HCT116 (cell line): Measurements from ENCODE around the gene PPP1R2B. TPM values are rescaled to one million over a fixed set of nuclear protein-coding genes. Genes with fewer than 3 reads are reported as not detected.

Experiments
- ATAC-seq: fragments of 200-7000 bp; cut with Tn5 transposase; 2 replicates; pipeline ENCODE4 v1.9.1; 2020; ENCODE audit warnings: mild to moderate bottlenecking, moderate library complexity
- BruUV-seq: library from RNA; stranded (reverse); fragments of 400-500 nt; replicated peaks from 2 replicates; lab custom pipeline; 2021; lab: Mats Ljungman, UMichigan
- CTCF ChIA-PET: fragments of 300-600 bp; sonication (Branson Sonifier 250); formaldehyde crosslinking; loops from one replicate; lab custom pipeline; 2021; ENCODE audit warnings: antibody characterized with exemption; lab: Charles Lee
- POLR2A ChIA-PET: fragments of 300-600, 350-600 bp; sonication (Branson Sonifier 250); formaldehyde crosslinking; loops from one replicate; lab custom pipeline; 2021; ENCODE audit warnings: antibody characterized with exemption; lab: Charles Lee
- RAD21 ChIA-PET, 2 experiments: fragments of 300-600 bp; sonication (Branson Sonifier 250); formaldehyde crosslinking; loops; one replicate each; lab custom pipeline; 2023; ENCODE audit warnings: low total read pairs in 2 of 2; ENCODE audit not compliant: uncharacterized antibody in 2 of 2, unreplicated experiment in 2 of 2, low non-redundant PET in 1 of 2; lab: Charles Lee
- DNase-seq: peaks from one replicate; pipeline ENCODE4 v3.0.0-alpha.2; 2010; ENCODE audit warnings: low read depth, low spot score
- H2AFZ ChIP-seq: fragments of 200-600 bp; shearing (Covaris generic), sonication (generic); 2 replicates; pipeline ENCODE4 v1.6.1; 2017; ENCODE audit warnings: low read depth, mixed run types, mixed read lengths, antibody characterized with exemption, low read length; ENCODE audit not compliant: poor library complexity, severe bottlenecking
- H3K27ac ChIP-seq: 2 replicates; pipeline ENCODE4 v1.5.1; 2012; ENCODE audit warnings: low read depth, low read length
- H3K27me3 ChIP-seq: fragments of 200-600 bp; sonication (generic); 2 replicates; pipeline ENCODE4 v1.6.1; 2016; ENCODE audit warnings: mixed run types, low read length, mixed read lengths; ENCODE audit not compliant: insufficient read depth
- H3K36me3 ChIP-seq, 2 experiments: fragments of 200-500 bp in 1 of 2; fragments of 200-600 bp in 1 of 2; sonication (Bioruptor generic) in 1 of 2; sonication (generic) in 1 of 2; 2 replicates each; pipeline versions ENCODE4 v1.5.1 to v1.6.1; 2014 to 2016; ENCODE audit warnings: low read length in 2 of 2, inconsistent platforms in 1 of 2, mixed read lengths in 1 of 2, mixed run types in 1 of 2; ENCODE audit not compliant: insufficient read depth in 2 of 2, control insufficient read depth in 1 of 2
- H3K4me1 ChIP-seq, 2 experiments: fragments of 200-600 bp in 1 of 2; sonication (generic) in 1 of 2; 2 replicates each; pipeline versions ENCODE4 v1.5.1 to v1.6.1; 2012 to 2017; ENCODE audit warnings: low read length in 2 of 2, inconsistent platforms in 1 of 2, mild to moderate bottlenecking in 1 of 2, mixed read lengths in 1 of 2, mixed run types in 1 of 2, moderate library complexity in 1 of 2; ENCODE audit not compliant: insufficient read depth in 2 of 2, control insufficient read depth in 1 of 2
- H3K4me2 ChIP-seq: fragments of 200-600 bp; sonication (generic); 2 replicates; pipeline ENCODE4 v1.6.1; 2017; ENCODE audit warnings: mixed run types, low read length, mixed read lengths
- H3K4me3 ChIP-seq, 2 experiments: fragments of 200-600 bp in 1 of 2; sonication (generic) in 1 of 2; replicated peaks in 1 of 2; 2 replicates each; pipeline ENCODE4 v1.5.1; 2011 to 2016; ENCODE audit warnings: low read length in 2 of 2, control low read depth in 1 of 2, low read depth in 1 of 2, mild to moderate bottlenecking in 1 of 2, mixed read lengths in 1 of 2, mixed run types in 1 of 2
- H3K79me2 ChIP-seq: fragments of 200-600 bp; sonication (generic); 2 replicates; pipeline ENCODE4 v1.6.1; 2017; ENCODE audit warnings: mild to moderate bottlenecking, mixed run types, low read length, moderate library complexity, mixed read lengths; ENCODE audit not compliant: insufficient read depth
- H3K9ac ChIP-seq: fragments of 200-600 bp; sonication (generic); 2 replicates; pipeline ENCODE4 v1.6.1; 2016; ENCODE audit warnings: low read length, mixed read lengths
- H3K9me2 ChIP-seq: fragments of 200-600 bp; sonication (generic), shearing (Covaris generic); 2 replicates; pipeline ENCODE4 v1.6.1; 2017; ENCODE audit warnings: mixed run types, mild to moderate bottlenecking, moderate library complexity; ENCODE audit not compliant: insufficient read depth
- H3K9me3 ChIP-seq, 2 experiments: fragments of 200-500 bp in 1 of 2; fragments of 200-600 bp in 1 of 2; sonication (Bioruptor generic) in 1 of 2; sonication (generic) in 1 of 2; 2 replicates each; pipeline ENCODE4 v1.6.1; 2014 to 2017; ENCODE audit warnings: low read length in 2 of 2, mixed read lengths in 2 of 2, inconsistent platforms in 1 of 2, low read depth in 1 of 2, mild to moderate bottlenecking in 1 of 2, mixed run types in 1 of 2, moderate library complexity in 1 of 2; ENCODE audit not compliant: control insufficient read depth in 1 of 2, insufficient read depth in 1 of 2
- H4K20me1 ChIP-seq: fragments of 200-600 bp; sonication (generic), shearing (Covaris generic); 2 replicates; pipeline ENCODE4 v1.6.1; 2017; ENCODE audit warnings: mixed run types, mild to moderate bottlenecking, moderate library complexity; ENCODE audit not compliant: insufficient read depth
- CBX3 ChIP-seq: IDR thresholded peaks from 2 replicates; pipeline ENCODE4 v1.6.1; 2012; ENCODE audit warnings: low read depth
- CTCF ChIP-seq, 3 experiments: fragments of 200-600 bp in 1 of 3; sonication (generic) in 1 of 3; IDR thresholded peaks in 2 of 3; conservative IDR thresholded peaks in 1 of 3; 2 replicates each; pipeline ENCODE4 v1.5.1; 2012 to 2017; ENCODE audit warnings: low read depth in 2 of 3, low read length in 2 of 3, antibody characterized with exemption in 1 of 3, borderline replicate concordance in 1 of 3, control low read depth in 1 of 3, mild to moderate bottlenecking in 1 of 3, mixed read lengths in 1 of 3, mixed run types in 1 of 3, moderate library complexity in 1 of 3; ENCODE audit not compliant: insufficient read depth in 1 of 3
- ELF1 ChIP-seq: IDR thresholded peaks from 2 replicates; pipeline ENCODE4 v1.6.1; 2012; ENCODE audit warnings: low read depth, borderline replicate concordance
- EZH2 ChIP-seq: fragments of 200-600 bp; sonication (generic); IDR thresholded peaks from 2 replicates; pipeline ENCODE4 v1.6.1; 2017; ENCODE audit warnings: antibody characterized with exemption, mixed run types
- EZH2phosphoT487 ChIP-seq: fragments of 200-600 bp; IDR thresholded peaks from 2 replicates; pipeline ENCODE4 v1.6.1; 2018; ENCODE audit warnings: antibody characterized with exemption, borderline replicate concordance
- FOSL1 ChIP-seq: IDR thresholded peaks from 2 replicates; pipeline ENCODE4 v1.6.1; 2012; ENCODE audit warnings: low read depth
- JUND ChIP-seq: IDR thresholded peaks from 2 replicates; pipeline ENCODE4 v1.6.1; 2012
- POLR2A ChIP-seq: IDR thresholded peaks from 2 replicates; pipeline ENCODE4 v1.7.0; 2011; ENCODE audit warnings: borderline replicate concordance; ENCODE audit not compliant: insufficient read depth, insufficient read length; ENCODE audit errors: extremely low read depth
- POLR2AphosphoS5 ChIP-seq: IDR thresholded peaks from 2 replicates; pipeline ENCODE4 v1.6.1; 2011; ENCODE audit warnings: mild to moderate bottlenecking, low read depth, low read length, moderate library complexity
- RAD21 ChIP-seq: IDR thresholded peaks from 2 replicates; pipeline ENCODE4 v1.6.1; 2012; ENCODE audit warnings: low read depth, mild to moderate bottlenecking
- SIN3A ChIP-seq: IDR thresholded peaks from 2 replicates; pipeline ENCODE4 v1.6.1; 2012; ENCODE audit warnings: low read depth
- TCF7L2 ChIP-seq: IDR thresholded peaks from 2 replicates; pipeline ENCODE4 v1.7.0; 2011; ENCODE audit warnings: borderline replicate concordance, inconsistent platforms; ENCODE audit not compliant: insufficient read depth, insufficient read length; ENCODE audit errors: extremely low read depth
- ZNF274 ChIP-seq: fragments of 200-500 bp; sonication (Bioruptor generic); IDR thresholded peaks from 2 replicates; pipeline ENCODE4 v1.6.1; 2014; ENCODE audit warnings: mild to moderate bottlenecking, low read depth, low read length, inconsistent platforms
- intact Hi-C: fragments of 100-400 bp; cut with micrococcal nuclease; formaldehyde crosslinking; loops from 2 replicates; pipeline ENCODE4 v1.10.0; 2022
- total RNA-seq: library from RNA; stranded (reverse); gene quantifications from one replicate; pipeline ENCODE4 v1.2.1, GENCODE V29; 2021; ENCODE audit not compliant: unreplicated experiment
- TF ChIP-seq, protein P1 (sequence below): IDR thresholded peaks from 2 replicates; pipeline ENCODE4 v1.6.1; 2011; ENCODE audit warnings: mild to moderate bottlenecking, low read length, moderate library complexity; ENCODE audit not compliant: insufficient replicate concordance; ENCODE audit errors: extremely low read depth

Gene PPP1R2B
- total RNA-seq, 1 experiment from 2014 or later, result not detected

DNA sequence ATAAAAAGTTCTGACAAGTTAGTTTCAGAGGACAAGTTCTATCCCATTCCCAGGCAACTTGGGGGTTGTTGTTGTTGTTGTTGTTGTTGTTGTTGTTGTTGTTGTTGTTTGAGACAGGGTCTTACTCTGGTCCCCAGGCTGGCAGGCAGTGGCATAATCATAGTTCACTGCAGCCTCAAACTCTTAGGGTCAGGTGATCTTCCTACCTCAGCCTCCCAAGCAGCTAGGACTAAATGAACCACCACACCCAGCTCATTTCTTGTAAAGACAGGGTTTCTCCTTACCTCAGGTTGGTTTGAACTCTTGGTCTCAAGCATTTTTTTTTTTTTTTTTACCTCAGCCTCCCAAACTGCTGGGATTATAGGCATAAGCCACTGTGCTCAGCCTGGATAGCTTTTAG lies 15.3 kb downstream of the PPP1R2B start:
- Histone ChIP-seq H3K4me3 (no peak overlapping the region), H3K36me3 (no peaks in the 10 kb centered on the region), H3K9ac (no peak overlapping the region), H3K27ac (no peak overlapping the region), H3K9me2 (no peaks in the 10 kb centered on the region), H2AFZ (no peak overlapping the region), H3K9me3 (no peaks in the 10 kb centered on the region), H4K20me1 (no peaks in the 10 kb centered on the region), H3K79me2 (no peaks in the 10 kb centered on the region), H3K4me2 (no peak overlapping the region), H3K27me3 (peaks cover 5% of the 10 kb centered on the region; the same call in 1 of the 2 replicates), H3K4me1 (no peaks in the 10 kb centered on the region)
- ChIA-PET POLR2A (no interaction called here), RAD21 (no interaction called here), CTCF (no interaction called here)
- TF ChIP-seq POLR2AphosphoS5 (no peak), TCF7L2 (no peak), EZH2phosphoT487 (no peak), ELF1 (no peak), CTCF (IDR thresholded peaks at IDR 0.05 in 2 of 3, conservative IDR thresholded peaks at IDR 0.05 in 1 of 3; ENCODE audit: borderline replicate concordance in 1 of 3, insufficient read depth in 1 of 3, low read depth in 2 of 3, low read length in 2 of 3) (no peak), RAD21 (no peak)
- intact Hi-C loops, result no loop called here
- BruUV-seq, result no TSS peak
- DNase-seq (no peak), ATAC-seq (no peak)

DNA sequence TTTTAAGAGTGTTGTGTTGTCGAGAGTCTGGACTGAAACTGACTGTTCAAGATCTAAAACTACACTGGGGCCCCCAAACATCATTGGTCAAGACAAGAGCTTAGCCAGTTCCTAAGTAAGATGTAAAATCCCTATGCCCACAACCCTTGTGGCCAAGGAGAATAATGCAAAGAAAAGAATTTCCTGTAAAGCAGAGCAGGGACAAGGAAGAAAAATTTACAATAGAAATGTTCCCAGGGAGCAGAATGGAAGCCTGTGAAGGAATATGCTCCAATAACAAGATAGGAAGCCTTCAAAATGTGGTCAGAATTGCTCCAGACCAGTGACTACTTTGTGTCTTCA lies 20.4 kb downstream of the PPP1R2B start:
- Histone ChIP-seq H3K27ac (no peak overlapping the region), H3K4me2 (no peak overlapping the region), H3K27me3 (peaks cover 5% of the 10 kb centered on the region; the same call in 1 of the 2 replicates), H4K20me1 (no peaks in the 10 kb centered on the region), H3K9ac (no peak overlapping the region), H2AFZ (no peak overlapping the region), H3K9me3 (no peaks in the 10 kb centered on the region), H3K4me3 (no peak overlapping the region), H3K36me3 (no peaks in the 10 kb centered on the region), H3K79me2 (no peaks in the 10 kb centered on the region), H3K9me2 (no peaks in the 10 kb centered on the region), H3K4me1 (no peaks in the 10 kb centered on the region)
- CTCF ChIA-PET, result no interaction called here
- POLR2A ChIA-PET, result no interaction called here
- no TSS peak for BruUV-seq
- intact Hi-C loops, result no loop called here
- no peak for DNase-seq
- RAD21 ChIA-PET, result no interaction called here
- no peak for ATAC-seq
- TF ChIP-seq CTCF (IDR thresholded peaks at IDR 0.05 in 2 of 3, conservative IDR thresholded peaks at IDR 0.05 in 1 of 3; ENCODE audit: borderline replicate concordance in 1 of 3, insufficient read depth in 1 of 3, low read depth in 2 of 3, low read length in 2 of 3) (no peak), ZNF274 (no peak), POLR2AphosphoS5 (no peak), EZH2 (no peak), FOSL1 (no peak), JUND (no peak), SIN3A (no peak), RAD21 (no peak), CBX3 (no peak), POLR2A (no peak)
- TF ChIP-seq, protein P1, sequence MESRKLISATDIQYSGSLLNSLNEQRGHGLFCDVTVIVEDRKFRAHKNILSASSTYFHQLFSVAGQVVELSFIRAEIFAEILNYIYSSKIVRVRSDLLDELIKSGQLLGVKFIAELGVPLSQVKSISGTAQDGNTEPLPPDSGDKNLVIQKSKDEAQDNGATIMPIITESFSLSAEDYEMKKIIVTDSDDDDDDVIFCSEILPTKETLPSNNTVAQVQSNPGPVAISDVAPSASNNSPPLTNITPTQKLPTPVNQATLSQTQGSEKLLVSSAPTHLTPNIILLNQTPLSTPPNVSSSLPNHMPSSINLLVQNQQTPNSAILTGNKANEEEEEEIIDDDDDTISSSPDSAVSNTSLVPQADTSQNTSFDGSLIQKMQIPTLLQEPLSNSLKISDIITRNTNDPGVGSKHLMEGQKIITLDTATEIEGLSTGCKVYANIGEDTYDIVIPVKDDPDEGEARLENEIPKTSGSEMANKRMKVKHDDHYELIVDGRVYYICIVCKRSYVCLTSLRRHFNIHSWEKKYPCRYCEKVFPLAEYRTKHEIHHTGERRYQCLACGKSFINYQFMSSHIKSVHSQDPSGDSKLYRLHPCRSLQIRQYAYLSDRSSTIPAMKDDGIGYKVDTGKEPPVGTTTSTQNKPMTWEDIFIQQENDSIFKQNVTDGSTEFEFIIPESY, result no peak
